SW480 (cell line): ENCODE data around the gene ARHGAP25.
A peak's percentile ranks its signal among the peaks of the same experiment; 100 is the strongest.

Experiments used
- DNase-seq: peaks from one replicate; pipeline ENCODE4 v3.0.0-alpha.2; 2016; ENCODE audit warnings: low spot score

Gene ARHGAP25

GRCh38 chr2:68734688-68735525 lies at the start of gene ARHGAP25:
Gene ARHGAP25 (plus strand): TSS chr2:68734811. CDS start chr2:68735200, 389 bp downstream.
- no peak for DNase-seq

GRCh38 chr2:68686178-68686577 lies 48.4 kb upstream of the ARHGAP25 start:
- DNase-seq, result no peak

- no peak for DNase-seq
Observed at GRCh38 chr2:68687018-68687417, 47.6 kb upstream of the ARHGAP25 start.

- no peak for DNase-seq
Observed at GRCh38 chr2:68689553-68690537, 44.8 kb upstream of the ARHGAP25 start.

- no peak for DNase-seq
Observed at GRCh38 chr2:68690851-68691250, 43.8 kb upstream of the ARHGAP25 start.

- DNase-seq, result no peak
Observed at GRCh38 chr2:68692511-68692910, 42.1 kb upstream of the ARHGAP25 start.

- DNase-seq, result no peak
Observed at GRCh38 chr2:68693951-68694350, 40.7 kb upstream of the ARHGAP25 start.

- no peak for DNase-seq
Observed at GRCh38 chr2:68695971-68696370, 38.6 kb upstream of the ARHGAP25 start.

GRCh38 chr2:68696554-68696953 lies 38.1 kb upstream of the ARHGAP25 start:
- DNase-seq, result no peak

- DNase-seq, result no peak
Observed at GRCh38 chr2:68698567-68699377, 35.8 kb upstream of the ARHGAP25 start.

GRCh38 chr2:68700560-68700959 lies 34.1 kb upstream of the ARHGAP25 start:
- DNase-seq, result no peak

- DNase-seq, result no peak
Observed at GRCh38 chr2:68706637-68707036, 28.0 kb upstream of the ARHGAP25 start.

GRCh38 chr2:68708629-68709028 lies 26.0 kb upstream of the ARHGAP25 start:
- DNase-seq, result no peak

GRCh38 chr2:68709421-68709911 lies 25.1 kb upstream of the ARHGAP25 start:
- DNase-seq, result peak; percentile 75

- no peak for DNase-seq
Observed at GRCh38 chr2:68710336-68710735, 24.3 kb upstream of the ARHGAP25 start.

- DNase-seq, result no peak
Observed at GRCh38 chr2:68710756-68711155, 23.9 kb upstream of the ARHGAP25 start.

- DNase-seq, result no peak
Observed at GRCh38 chr2:68714866-68715265, 19.7 kb upstream of the ARHGAP25 start.

- DNase-seq, result peak; percentile 68
Observed at GRCh38 chr2:68715353-68716041, 19.1 kb upstream of the ARHGAP25 start.

GRCh38 chr2:68716604-68717304 lies 17.9 kb upstream of the ARHGAP25 start:
- no peak for DNase-seq

- DNase-seq, result no peak
Observed at GRCh38 chr2:68717305-68717661, 17.3 kb upstream of the ARHGAP25 start.

- DNase-seq, result no peak
Observed at GRCh38 chr2:68719912-68720311, 14.7 kb upstream of the ARHGAP25 start.
